ENCODE data around the gene CNTNAP2. TPM values are rescaled to one million over a fixed set of nuclear protein-coding genes. Genes with fewer than 3 reads are reported as not detected.

Gene CNTNAP2
- total and polyA plus RNA-seq, 2 donors (not counting 1 experiment from before 2014, with no cell fraction given) = not detected

GRCh38 chr7:148380596-148381419, 2264.2 kb downstream of the CNTNAP2 start:
- Histone ChIP-seq H3K4me3 (replicated peaks in 1 of 4; ENCODE audit: control extremely low read depth in 1 of 4, insufficient read depth in 1 of 4, low read depth in 3 of 4, low read length in 4 of 4) (no peak overlapping the region), H3K27me3 (ENCODE audit: control insufficient read depth, insufficient read depth, low read length) (no peaks in the 10 kb centered on the region), H4K20me1 (ENCODE audit: control insufficient read depth, extremely low read depth, insufficient read depth, low read length) (no peaks in the 10 kb centered on the region), H3K36me3 (ENCODE audit: control insufficient read depth, insufficient read depth, low read length) (no peaks in the 10 kb centered on the region), H3K27ac (ENCODE audit: insufficient read depth, low read length) (no peak overlapping the region), H3K9ac (ENCODE audit: insufficient read depth, low read length) (no peak overlapping the region), H2AFZ (ENCODE audit: low read length) (no peak overlapping the region), H3K4me2 (ENCODE audit: extremely low read depth, insufficient read depth, low read length) (no peak overlapping the region), H3K9me3 (ENCODE audit: control insufficient read depth, insufficient read depth, low read depth, low read length) (no peaks in the 10 kb centered on the region), H3K4me1 (ENCODE audit: control insufficient read depth, extremely low read depth, insufficient read depth, low read length) (no peaks in the 10 kb centered on the region), H3K79me2 (ENCODE audit: control insufficient read depth, insufficient read depth, low read length) (no peaks in the 10 kb centered on the region)
- TF ChIP-seq EZH2 (IDR thresholded peaks at IDR 0.05; ENCODE audit: low read length, missing control alignments) = no peak
- TF ChIP-seq CTCF (conservative IDR thresholded peaks at IDR 0.05 in 1 of 2, IDR thresholded peaks at IDR 0.05 in 1 of 2; ENCODE audit: low read depth in 1 of 2, low read length in 2 of 2) = no peak
- no peak for DNase-seq (ENCODE audit: low read depth in 2 of 2)

- no peaks in the 10 kb centered on the region for H3K36me3 ChIP-seq (ENCODE audit: control insufficient read depth, insufficient read depth, low read length)
- no peaks in the 10 kb centered on the region for H4K20me1 ChIP-seq (ENCODE audit: control insufficient read depth, extremely low read depth, insufficient read depth, low read length)
- no peaks in the 10 kb centered on the region for H3K9me3 ChIP-seq (ENCODE audit: control insufficient read depth, insufficient read depth, low read depth, low read length)
- no peak overlapping the region for H3K4me2 ChIP-seq (ENCODE audit: extremely low read depth, insufficient read depth, low read length)
- no peak overlapping the region for H2AFZ ChIP-seq (ENCODE audit: low read length)
- no peaks in the 10 kb centered on the region for H3K27me3 ChIP-seq (ENCODE audit: control insufficient read depth, insufficient read depth, low read length)
- no peak for TF ChIP-seq CTCF (conservative IDR thresholded peaks at IDR 0.05 in 1 of 2, IDR thresholded peaks at IDR 0.05 in 1 of 2; ENCODE audit: low read depth in 1 of 2, low read length in 2 of 2)
- TF ChIP-seq EZH2 (IDR thresholded peaks at IDR 0.05; ENCODE audit: low read length, missing control alignments) = no peak
- H3K9ac ChIP-seq (ENCODE audit: insufficient read depth, low read length) = no peak overlapping the region
- DNase-seq (ENCODE audit: low read depth in 2 of 2) = no peak
- no peak overlapping the region for H3K27ac ChIP-seq (ENCODE audit: insufficient read depth, low read length)
- no peaks in the 10 kb centered on the region for H3K79me2 ChIP-seq (ENCODE audit: control insufficient read depth, insufficient read depth, low read length)
- no peaks in the 10 kb centered on the region for H3K4me1 ChIP-seq (ENCODE audit: control insufficient read depth, extremely low read depth, insufficient read depth, low read length)
- H3K4me3 ChIP-seq (replicated peaks in 1 of 4; ENCODE audit: control extremely low read depth in 1 of 4, insufficient read depth in 1 of 4, low read depth in 3 of 4, low read length in 4 of 4) = no peak overlapping the region
Measured at GRCh38 chr7:148382596-148382995, 2266.0 kb downstream of the CNTNAP2 start.

GRCh38 chr7:148383651-148384050, 2267.1 kb downstream of the CNTNAP2 start:
- TF ChIP-seq EZH2 (IDR thresholded peaks at IDR 0.05; ENCODE audit: low read length, missing control alignments) (no peak), CTCF (conservative IDR thresholded peaks at IDR 0.05 in 1 of 2, IDR thresholded peaks at IDR 0.05 in 1 of 2; ENCODE audit: low read depth in 1 of 2, low read length in 2 of 2) (no peak)
- H3K27me3 ChIP-seq (ENCODE audit: control insufficient read depth, insufficient read depth, low read length) = no peaks in the 10 kb centered on the region
- H3K4me1 ChIP-seq (ENCODE audit: control insufficient read depth, extremely low read depth, insufficient read depth, low read length) = no peaks in the 10 kb centered on the region
- H3K79me2 ChIP-seq (ENCODE audit: control insufficient read depth, insufficient read depth, low read length) = no peaks in the 10 kb centered on the region
- no peaks in the 10 kb centered on the region for H3K9me3 ChIP-seq (ENCODE audit: control insufficient read depth, insufficient read depth, low read depth, low read length)
- H4K20me1 ChIP-seq (ENCODE audit: control insufficient read depth, extremely low read depth, insufficient read depth, low read length) = no peaks in the 10 kb centered on the region
- H3K36me3 ChIP-seq (ENCODE audit: control insufficient read depth, insufficient read depth, low read length) = no peaks in the 10 kb centered on the region
- no peak overlapping the region for H3K4me3 ChIP-seq (replicated peaks in 1 of 4; ENCODE audit: control extremely low read depth in 1 of 4, insufficient read depth in 1 of 4, low read depth in 3 of 4, low read length in 4 of 4)
- H3K27ac ChIP-seq (ENCODE audit: insufficient read depth, low read length) = no peak overlapping the region
- H3K4me2 ChIP-seq (ENCODE audit: extremely low read depth, insufficient read depth, low read length) = no peak overlapping the region
- H2AFZ ChIP-seq (ENCODE audit: low read length) = no peak overlapping the region
- no peak for DNase-seq (ENCODE audit: low read depth in 2 of 2)
- H3K9ac ChIP-seq (ENCODE audit: insufficient read depth, low read length) = no peak overlapping the region

Measured in fibroblast of lung (primary cell).